DMS 273 (cell line): ENCODE results near the gene FSCN2.

ENCODE experiments used
- DNase-seq: peaks from one replicate; lab custom pipeline; 2025; ENCODE audit not compliant: unreplicated experiment; lab: John Stamatoyannopoulos, UW

FSCN2 gene

DNA sequence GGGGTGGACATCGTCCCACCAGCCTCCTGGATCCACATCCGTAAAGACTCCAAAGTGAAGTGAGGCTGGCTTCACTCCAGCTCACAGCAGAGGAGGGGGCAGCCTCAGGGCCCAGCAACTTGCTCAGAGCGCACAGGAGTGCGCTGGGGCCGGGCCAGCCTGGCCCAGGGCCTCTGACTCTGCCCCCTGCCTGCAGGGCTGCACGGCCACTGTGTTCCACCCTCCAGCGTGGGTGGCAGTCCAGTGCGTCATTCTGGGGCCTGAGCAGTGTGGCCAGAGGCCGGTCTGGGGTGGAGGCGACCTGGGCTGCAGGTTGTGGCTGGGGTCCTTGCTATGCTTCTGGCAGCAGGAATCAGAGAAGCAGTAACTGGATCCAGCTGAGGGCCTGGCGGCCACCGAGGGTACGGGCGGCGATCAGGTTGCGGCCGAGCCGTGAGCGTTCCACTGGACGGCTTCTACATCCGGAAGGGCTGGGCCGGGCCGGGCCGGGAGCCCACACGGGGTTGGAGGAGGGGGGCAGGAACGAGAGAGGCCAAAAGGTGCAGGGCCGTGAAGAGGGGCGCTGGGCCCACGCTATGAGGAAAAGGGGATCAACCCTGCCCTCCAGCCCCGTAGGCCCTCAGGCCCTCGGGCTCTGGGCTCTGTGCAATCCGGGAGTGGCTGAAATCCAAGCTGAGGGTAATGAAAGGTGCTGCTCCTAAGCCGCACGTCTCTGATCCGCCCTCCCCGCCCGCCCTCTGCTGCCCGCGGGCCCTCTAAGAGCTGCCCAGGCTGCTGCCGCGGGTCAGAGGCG is at the start of gene FSCN2:
Gene FSCN2, plus strand, starts transcription at position 787 of the 793 bp plus-strand sequence. CDS start 155 bp downstream, outside the sequence.
- DNase-seq = peak; percentile 48

DNA sequence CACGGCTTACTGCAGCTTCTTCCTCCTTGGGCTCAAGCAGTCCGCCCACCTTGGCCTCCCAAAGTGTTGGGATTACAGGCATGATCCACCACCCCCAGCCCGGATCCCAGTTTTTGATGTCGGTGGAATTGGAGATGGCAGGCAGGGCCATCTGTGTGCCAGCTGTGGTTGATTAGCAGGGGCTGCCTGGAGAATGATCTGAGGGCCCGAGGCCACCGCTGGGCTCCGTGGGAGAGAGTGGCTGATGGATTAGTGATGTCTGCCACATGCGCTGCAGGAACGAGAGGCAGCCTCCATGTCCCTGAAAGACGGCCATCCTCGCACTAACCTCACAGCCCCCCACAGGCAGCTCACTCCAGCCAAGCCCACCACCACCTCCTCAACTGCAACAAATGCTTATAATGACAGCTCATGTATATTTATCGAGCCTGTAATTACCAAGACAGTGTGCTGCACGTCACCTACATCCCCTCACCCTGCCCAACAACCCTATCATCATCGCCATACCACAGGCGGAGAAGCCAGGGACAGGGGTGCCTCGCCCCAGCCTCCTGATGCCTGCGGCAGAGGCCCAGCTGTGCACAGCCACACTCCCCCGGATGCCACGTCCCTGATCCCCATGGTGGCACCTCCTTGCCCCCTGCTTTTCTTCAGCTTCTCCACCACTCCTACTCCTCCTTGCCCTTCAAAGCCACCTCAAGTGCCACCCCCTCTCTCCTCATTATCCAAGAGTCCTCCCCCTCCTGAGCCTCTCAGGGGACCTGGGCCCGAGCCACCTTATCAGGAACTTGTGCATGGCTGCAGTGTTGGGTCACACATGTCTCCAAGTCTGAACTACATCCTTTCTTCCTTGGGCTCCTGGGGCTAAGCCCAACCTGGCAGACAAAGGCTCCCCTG is 48.8 kb upstream of the FSCN2 start:
- peak; percentile 33 for DNase-seq

GRCh38 chr17:81480140-81481072 is 47.8 kb upstream of the FSCN2 start:
- peak; percentile 39 for DNase-seq

DNA sequence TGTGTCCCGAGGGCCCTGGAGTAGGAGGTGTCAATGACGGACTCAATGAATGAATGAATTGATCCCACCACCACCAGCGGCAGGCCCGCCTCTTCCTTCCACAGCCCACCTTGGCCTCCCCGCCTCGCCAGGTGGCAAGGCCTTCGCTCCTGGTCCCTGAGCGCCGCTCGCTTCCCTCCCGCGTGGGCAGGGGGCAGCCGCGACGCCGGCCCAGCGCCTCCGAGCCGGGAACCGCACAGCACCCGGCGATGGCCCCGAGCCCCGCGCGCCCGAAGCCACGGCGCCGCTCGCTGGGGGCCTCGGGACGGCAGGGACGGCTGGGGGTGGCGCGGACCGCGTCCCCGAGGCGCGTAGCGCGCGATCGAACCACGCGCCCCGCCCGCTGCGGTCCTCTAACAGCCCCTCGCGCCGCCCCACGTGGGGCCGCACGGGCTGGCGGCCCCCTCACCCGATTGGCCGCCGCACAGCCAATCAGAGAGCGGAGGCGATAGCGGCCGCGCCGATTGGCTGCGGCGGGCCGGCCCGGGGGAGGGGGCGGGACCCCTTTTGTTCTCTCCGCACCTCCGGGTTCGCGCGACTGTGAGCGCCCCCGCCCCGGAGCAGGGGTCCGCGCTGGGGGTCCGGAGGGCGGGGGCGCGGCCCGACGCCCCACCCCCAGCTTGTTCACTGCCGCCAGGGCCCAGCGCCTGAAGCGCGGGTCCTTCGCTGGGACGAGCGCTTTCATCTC is 46.9 kb upstream of the FSCN2 start:
- DNase-seq = peak; percentile 94

GRCh38 chr17:81481815-81482505 is 46.2 kb upstream of the FSCN2 start:
- DNase-seq = peak; percentile 74

DNA sequence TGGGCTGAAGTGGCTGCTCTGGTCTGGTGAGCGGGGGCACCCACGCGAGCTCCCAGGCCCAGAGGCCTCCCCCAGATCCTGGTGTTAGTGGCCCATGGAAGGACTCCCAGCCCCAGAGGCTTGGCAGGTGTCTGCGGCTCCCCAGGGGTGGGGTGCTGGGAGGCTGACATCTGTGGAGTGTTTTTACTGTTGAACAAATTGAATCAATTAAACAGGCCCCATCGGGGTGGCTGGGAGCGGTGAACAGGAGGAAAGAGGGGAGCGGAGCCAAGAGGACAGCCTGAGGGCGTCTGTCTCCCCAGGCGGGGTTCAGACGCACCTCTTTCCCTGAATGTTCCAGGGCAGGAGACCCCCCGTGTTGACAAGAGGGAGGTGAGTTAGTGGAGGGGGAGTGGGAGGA is 45.5 kb upstream of the FSCN2 start:
- peak; percentile 91 for DNase-seq

GRCh38 chr17:81483085-81483861 is 44.9 kb upstream of the FSCN2 start:
- peak; percentile 66 for DNase-seq

GRCh38 chr17:81483862-81484194 is 44.3 kb upstream of the FSCN2 start:
- no peak for DNase-seq

GRCh38 chr17:81484195-81484979 is 43.8 kb upstream of the FSCN2 start:
- peak; percentile 95 for DNase-seq

DNA sequence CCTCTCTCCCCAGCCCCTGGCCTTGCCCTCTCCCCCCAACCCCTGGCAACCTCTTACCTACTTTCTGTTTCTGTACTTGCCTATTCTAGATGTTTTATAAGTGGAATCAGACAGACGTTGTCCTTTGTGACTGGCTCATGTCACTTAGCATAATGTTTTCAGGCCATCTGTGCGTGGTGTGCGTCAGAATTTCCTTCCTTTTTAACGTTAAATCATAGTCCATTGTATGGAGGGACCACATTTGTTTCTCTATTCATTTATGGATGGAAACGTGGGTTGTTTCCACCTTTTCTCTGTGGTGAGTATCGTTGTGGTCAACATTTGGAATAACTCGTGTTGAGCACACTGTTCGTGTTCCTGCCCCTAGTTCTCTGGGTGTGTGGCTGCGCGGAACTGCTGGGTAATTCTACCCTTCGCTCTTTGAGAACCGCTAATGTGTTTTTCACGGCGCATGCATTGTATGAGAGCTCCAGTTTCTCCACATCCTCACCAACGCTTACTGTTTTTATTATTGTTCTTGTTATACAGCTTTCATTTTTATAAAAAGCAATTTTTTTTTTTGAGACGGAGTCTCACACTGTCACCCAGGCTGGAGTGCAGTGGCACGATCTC is 41.9 kb upstream of the FSCN2 start:
- peak; percentile 55 for DNase-seq

DNA sequence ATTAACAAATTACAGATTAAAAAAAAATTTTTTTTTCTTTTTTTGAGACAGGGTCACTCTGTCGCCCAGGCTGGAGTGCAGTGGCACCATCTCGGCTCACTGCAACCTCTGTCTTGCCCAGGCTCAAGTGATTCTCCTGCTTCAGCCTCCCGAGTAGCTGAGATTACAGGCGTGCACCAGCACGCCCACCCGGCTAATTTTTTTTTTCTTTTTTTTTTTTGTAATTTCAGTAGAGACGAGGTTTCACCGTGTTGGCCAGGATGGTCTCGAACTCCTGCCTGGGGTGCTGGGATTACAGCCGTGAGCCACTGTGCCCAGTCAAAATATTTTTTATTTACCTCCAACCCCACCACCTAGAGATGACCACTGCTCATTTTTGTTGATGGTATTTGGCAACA is 41.1 kb upstream of the FSCN2 start:
- DNase-seq = no peak

- peak; percentile 93 for DNase-seq
Measured at GRCh38 chr17:81487487-81488275, 40.5 kb upstream of the FSCN2 start.

GRCh38 chr17:81488276-81488860 is 39.8 kb upstream of the FSCN2 start:
- DNase-seq = no peak

- no peak for DNase-seq
Measured at GRCh38 chr17:81489012-81489997, 38.9 kb upstream of the FSCN2 start.
